OCI-LY1 (cell line): ENCODE results near the gene C1QTNF6.

Experiments
- CTCF ChIP-seq: fragments of 200-600 bp; sonication (generic), shearing (Covaris generic); IDR thresholded peaks from 2 replicates; pipeline ENCODE4 v1.5.1; 2017; ENCODE audit warnings: mild to moderate bottlenecking, antibody characterized with exemption, low read length, moderate library complexity, mixed read lengths
- EZH2 ChIP-seq: fragments of 200-600 bp; sonication (generic), shearing (Covaris generic); IDR thresholded peaks from 2 replicates; pipeline ENCODE4 v1.8.0; 2017; ENCODE audit warnings: borderline replicate concordance, mixed run types, mild to moderate bottlenecking, antibody characterized with exemption, low read length, moderate library complexity, mixed read lengths

DNA sequence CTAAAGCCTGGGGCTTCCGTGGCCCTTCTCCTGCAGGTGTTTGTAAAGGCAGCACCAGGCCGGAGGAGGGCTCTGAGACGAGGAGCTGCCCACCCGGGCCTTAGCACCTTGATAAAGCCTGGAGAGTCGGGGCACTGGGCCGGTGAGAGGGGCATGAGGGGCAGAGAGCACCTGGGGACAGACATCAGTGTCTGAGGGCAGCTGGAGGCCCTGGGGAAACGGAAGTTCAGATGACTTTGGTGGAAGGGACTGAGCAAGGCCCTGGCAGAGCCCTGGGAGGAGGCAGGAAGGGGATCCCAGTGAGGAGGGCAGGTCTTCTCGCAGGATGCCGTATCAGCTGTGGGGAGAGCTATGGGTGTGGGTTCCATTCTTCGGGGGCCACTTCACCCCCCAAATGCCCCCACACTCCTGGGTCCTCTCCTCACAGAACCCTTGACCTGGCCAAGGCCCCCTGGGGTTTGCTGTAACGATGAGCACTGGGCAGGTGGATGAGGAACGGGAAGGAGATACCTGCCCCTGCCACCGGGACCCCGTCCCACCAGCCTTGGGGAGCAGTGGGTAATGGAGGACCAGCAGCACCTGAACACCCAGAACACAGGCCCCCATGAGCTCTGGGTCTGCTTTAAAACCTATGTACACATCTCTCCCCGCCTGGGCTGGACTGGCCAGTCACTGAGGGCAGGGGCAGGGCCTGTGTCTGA is 7.4 kb downstream of the C1QTNF6 start:
- TF ChIP-seq CTCF = no peak
- no peak for TF ChIP-seq EZH2
